ENCODE results near the gene GPR132. TPM values are rescaled to one million over a fixed set of nuclear protein-coding genes. Genes with fewer than 3 reads are reported as not detected.

The GPR132 gene
- total RNA-seq, 6 experiments from 2014 or later: 0.11 to 0.84 (median 0.39) TPM

DNA sequence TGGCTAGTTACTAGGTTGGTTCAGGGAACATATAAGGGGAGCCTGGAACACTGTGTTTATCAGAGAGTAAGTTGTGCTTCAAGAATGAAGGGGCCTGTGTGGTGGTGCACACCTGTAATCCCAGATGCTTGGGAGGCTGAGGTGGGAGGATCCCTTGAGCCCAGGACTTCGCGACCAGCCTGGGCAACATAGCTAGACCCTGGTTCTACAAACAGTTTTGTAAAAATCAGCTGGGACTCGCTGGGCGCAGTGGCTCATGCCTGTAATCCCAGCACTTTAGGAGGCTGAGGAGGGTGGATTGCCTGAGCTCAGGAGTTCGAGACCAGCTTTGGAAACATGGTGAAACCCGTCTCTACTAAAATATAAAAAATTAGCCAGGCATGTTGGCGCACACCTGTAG is 42.1 kb upstream of the GPR132 start:
- DNase-seq: no peak
- Histone ChIP-seq H3K4me1 (no peaks in the 10 kb centered on the region), H3K4me3 (no peak overlapping the region), H3K36me3 (no peaks in the 10 kb centered on the region), H3K27ac (no peak overlapping the region), H3K27me3 (no peaks in the 10 kb centered on the region), H3K9me3 (no peaks in the 10 kb centered on the region)
- TF ChIP-seq, protein P1, sequence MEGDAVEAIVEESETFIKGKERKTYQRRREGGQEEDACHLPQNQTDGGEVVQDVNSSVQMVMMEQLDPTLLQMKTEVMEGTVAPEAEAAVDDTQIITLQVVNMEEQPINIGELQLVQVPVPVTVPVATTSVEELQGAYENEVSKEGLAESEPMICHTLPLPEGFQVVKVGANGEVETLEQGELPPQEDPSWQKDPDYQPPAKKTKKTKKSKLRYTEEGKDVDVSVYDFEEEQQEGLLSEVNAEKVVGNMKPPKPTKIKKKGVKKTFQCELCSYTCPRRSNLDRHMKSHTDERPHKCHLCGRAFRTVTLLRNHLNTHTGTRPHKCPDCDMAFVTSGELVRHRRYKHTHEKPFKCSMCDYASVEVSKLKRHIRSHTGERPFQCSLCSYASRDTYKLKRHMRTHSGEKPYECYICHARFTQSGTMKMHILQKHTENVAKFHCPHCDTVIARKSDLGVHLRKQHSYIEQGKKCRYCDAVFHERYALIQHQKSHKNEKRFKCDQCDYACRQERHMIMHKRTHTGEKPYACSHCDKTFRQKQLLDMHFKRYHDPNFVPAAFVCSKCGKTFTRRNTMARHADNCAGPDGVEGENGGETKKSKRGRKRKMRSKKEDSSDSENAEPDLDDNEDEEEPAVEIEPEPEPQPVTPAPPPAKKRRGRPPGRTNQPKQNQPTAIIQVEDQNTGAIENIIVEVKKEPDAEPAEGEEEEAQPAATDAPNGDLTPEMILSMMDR (IDR thresholded peaks at IDR 0.05): no peak
- no peak for TF ChIP-seq POLR2A (IDR thresholded peaks at IDR 0.05)
- ATAC-seq: no peak
- intact Hi-C loops (cut with DNase I): no loop called here
- WGBS (ENCODE audit: insufficient coverage, low coverage, low lambda C conversion rate, missing lambda C conversion rate): 79% methylated on average over 2 of the region's 7 CpGs

GRCh38 chr14:105105158-105105557 is 39.9 kb upstream of the GPR132 start:
- WGBS (ENCODE audit: insufficient coverage, low coverage, low lambda C conversion rate, missing lambda C conversion rate): 60% methylated on average over 7 of the region's 7 CpGs
- H3K27me3 ChIP-seq: no peaks in the 10 kb centered on the region
- intact Hi-C loops (cut with DNase I): no loop called here
- H3K4me1 ChIP-seq: no peaks in the 10 kb centered on the region
- no peak overlapping the region for H3K27ac ChIP-seq
- DNase-seq: no peak
- ATAC-seq: no peak
- no peak for TF ChIP-seq POLR2A (IDR thresholded peaks at IDR 0.05)
- TF ChIP-seq, protein P1 (IDR thresholded peaks at IDR 0.05): no peak
- H3K9me3 ChIP-seq: no peaks in the 10 kb centered on the region
- no peak overlapping the region for H3K4me3 ChIP-seq
- no peaks in the 10 kb centered on the region for H3K36me3 ChIP-seq

DNA sequence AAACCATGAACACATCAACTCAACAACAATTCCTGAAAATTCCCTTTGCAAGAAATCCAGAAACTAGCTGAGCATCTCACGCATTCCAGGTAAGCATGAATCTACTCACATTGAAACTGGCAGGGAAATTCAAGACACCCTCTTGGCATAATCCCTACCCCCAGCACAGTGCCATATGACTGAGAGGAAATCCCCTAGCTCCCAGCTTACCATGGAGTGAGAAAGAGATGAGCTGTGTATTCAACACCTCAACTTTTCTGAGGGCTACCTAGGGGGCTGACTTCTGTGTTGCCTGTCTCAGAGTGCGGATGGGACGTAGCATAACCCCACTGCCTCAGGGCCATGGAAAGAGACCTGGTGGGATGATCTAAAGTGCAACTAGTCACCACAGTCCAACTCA is 37.7 kb upstream of the GPR132 start:
- no peak for ATAC-seq
- no peak overlapping the region for H3K4me3 ChIP-seq
- DNase-seq: no peak
- H3K27ac ChIP-seq: no peak overlapping the region
- no peaks in the 10 kb centered on the region for H3K9me3 ChIP-seq
- H3K36me3 ChIP-seq: no peaks in the 10 kb centered on the region
- TF ChIP-seq, protein P1 (IDR thresholded peaks at IDR 0.05): no peak
- no peak for TF ChIP-seq POLR2A (IDR thresholded peaks at IDR 0.05)
- H3K27me3 ChIP-seq: no peaks in the 10 kb centered on the region
- no CpG with 5 or more reads among the region's 3 CpGs for WGBS (ENCODE audit: insufficient coverage, low coverage, low lambda C conversion rate, missing lambda C conversion rate)
- intact Hi-C loops (cut with DNase I): no loop called here
- H3K4me1 ChIP-seq: no peaks in the 10 kb centered on the region

DNA sequence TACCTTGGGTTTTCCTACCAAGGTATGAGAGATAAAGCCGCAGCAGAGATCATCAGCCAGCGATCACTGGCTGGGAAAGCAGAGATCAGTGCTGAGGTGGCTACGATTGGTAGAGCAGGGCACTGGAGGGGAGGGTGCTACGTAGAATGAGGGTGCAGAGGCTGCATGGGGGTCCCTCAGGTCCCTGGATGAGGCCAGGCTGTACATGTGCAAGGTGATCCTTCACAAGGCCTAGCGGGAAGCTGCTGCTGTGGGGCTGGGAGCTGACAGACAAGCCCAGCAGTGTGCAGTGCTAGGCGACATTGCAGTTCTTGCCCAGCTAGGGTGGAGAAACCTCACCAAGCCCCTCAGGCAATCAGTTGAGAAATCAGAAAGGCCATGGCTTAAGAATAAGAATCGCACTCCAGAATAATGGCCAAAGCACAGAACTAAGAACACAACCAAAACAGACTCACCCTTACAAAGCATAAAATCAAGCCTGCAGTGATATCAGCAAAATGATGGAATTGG is 37.2 kb upstream of the GPR132 start:
- DNase-seq (no peak), ATAC-seq (no peak)
- intact Hi-C loops (cut with DNase I): no loop called here
- H3K4me3 ChIP-seq: no peak overlapping the region
- H3K9me3 ChIP-seq: no peaks in the 10 kb centered on the region
- H3K4me1 ChIP-seq: no peaks in the 10 kb centered on the region
- no peaks in the 10 kb centered on the region for H3K27me3 ChIP-seq
- 75% methylated on average over 3 of the region's 7 CpGs for WGBS (ENCODE audit: insufficient coverage, low coverage, low lambda C conversion rate, missing lambda C conversion rate)
- no peak for TF ChIP-seq POLR2A (IDR thresholded peaks at IDR 0.05)
- TF ChIP-seq, protein P1 (IDR thresholded peaks at IDR 0.05): no peak
- H3K36me3 ChIP-seq: no peaks in the 10 kb centered on the region
- no peak overlapping the region for H3K27ac ChIP-seq

DNA sequence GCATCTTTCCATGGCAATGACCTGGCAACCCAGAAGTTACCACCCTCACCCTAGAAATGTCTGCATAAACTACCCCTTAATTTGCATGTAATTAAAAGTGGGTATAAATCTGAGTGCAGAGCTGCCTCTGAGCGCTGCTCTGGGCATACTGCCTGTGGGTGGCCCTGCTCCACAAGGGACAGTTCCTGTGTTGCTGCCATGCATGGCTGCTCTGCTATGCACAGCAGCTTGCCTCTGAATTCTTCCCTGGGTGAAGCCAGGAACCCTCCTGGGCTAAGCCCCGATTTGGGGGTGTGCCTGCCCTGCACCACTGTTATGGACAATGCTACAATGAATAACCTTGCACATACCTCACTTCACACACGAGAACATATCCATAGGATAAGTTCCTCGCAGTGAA is 35.7 kb upstream of the GPR132 start:
- ATAC-seq: no peak
- Histone ChIP-seq H3K9me3 (no peaks in the 10 kb centered on the region), H3K27ac (no peak overlapping the region), H3K4me1 (no peaks in the 10 kb centered on the region), H3K4me3 (no peak overlapping the region), H3K36me3 (no peaks in the 10 kb centered on the region), H3K27me3 (no peaks in the 10 kb centered on the region)
- intact Hi-C loops (cut with DNase I): no loop called here
- no peak for TF ChIP-seq POLR2A (IDR thresholded peaks at IDR 0.05)
- TF ChIP-seq, protein P1 (IDR thresholded peaks at IDR 0.05): no peak
- no peak for DNase-seq
- WGBS (ENCODE audit: insufficient coverage, low coverage, low lambda C conversion rate, missing lambda C conversion rate): 81% methylated on average over 4 of the region's 4 CpGs
